ENCODE data around the gene CEACAM6. TPM values are rescaled to one million over a fixed set of nuclear protein-coding genes. Genes with fewer than 3 reads are reported as not detected.

The CEACAM6 gene
- polyA plus RNA-seq, 1 experiment, result not detected

DNA sequence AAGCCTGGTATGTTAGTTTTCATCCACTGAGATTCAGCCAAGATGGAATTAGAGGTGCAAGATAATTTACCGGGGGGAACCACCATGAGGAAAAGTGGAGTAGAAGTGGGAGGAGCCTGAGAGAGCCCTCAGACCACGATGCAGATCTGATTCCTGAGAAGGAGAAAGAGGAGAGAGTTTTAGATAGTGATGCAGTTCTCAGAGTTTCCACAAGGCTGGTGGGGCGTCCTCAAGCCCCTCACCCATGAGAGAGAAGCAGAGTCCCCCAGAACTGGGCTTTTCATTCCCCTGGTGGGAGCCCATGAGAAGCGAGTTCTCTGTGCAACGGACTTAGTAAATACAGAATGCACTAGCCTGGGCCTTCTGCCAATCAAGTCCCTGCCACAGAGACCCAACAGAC is 28.8 kb upstream of the CEACAM6 start:
- no peaks in the 10 kb centered on the region for H3K36me3 ChIP-seq (ENCODE audit: control insufficient read depth, insufficient read depth, low read length)
- ChIA-PET CTCF (no interaction called here), POLR2A (no interaction called here)
- TF ChIP-seq, protein P1, sequence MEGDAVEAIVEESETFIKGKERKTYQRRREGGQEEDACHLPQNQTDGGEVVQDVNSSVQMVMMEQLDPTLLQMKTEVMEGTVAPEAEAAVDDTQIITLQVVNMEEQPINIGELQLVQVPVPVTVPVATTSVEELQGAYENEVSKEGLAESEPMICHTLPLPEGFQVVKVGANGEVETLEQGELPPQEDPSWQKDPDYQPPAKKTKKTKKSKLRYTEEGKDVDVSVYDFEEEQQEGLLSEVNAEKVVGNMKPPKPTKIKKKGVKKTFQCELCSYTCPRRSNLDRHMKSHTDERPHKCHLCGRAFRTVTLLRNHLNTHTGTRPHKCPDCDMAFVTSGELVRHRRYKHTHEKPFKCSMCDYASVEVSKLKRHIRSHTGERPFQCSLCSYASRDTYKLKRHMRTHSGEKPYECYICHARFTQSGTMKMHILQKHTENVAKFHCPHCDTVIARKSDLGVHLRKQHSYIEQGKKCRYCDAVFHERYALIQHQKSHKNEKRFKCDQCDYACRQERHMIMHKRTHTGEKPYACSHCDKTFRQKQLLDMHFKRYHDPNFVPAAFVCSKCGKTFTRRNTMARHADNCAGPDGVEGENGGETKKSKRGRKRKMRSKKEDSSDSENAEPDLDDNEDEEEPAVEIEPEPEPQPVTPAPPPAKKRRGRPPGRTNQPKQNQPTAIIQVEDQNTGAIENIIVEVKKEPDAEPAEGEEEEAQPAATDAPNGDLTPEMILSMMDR (IDR thresholded peaks at IDR 0.05; ENCODE audit: insufficient read depth, low read depth, low read length), result no peak
- no peak for DNase-seq (ENCODE audit: low read depth)
- H3K27me3 ChIP-seq (ENCODE audit: control insufficient read depth, insufficient read depth, low read length), result no peaks in the 10 kb centered on the region
- no peak overlapping the region for H3K4me3 ChIP-seq (ENCODE audit: low read depth, low read length)

DNA sequence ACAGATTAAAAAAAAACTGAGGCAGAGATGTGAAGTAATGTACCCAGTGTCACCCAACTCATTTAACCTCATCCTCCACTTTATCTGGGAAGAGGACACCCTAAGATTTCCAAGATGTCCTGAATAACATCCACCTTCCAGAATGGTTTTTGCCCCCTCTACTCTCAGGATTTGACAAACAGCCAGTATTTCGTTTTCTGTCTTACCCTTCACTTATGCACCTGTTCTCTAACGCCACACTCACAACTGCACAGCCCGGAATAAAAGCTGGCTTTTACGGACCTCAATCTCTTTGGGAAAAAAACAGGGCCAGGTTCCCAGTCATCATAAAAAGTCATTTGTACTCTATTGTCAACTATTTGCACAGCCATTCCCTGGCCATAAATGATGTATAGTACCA is 21.2 kb upstream of the CEACAM6 start:
- Histone ChIP-seq H3K36me3 (ENCODE audit: control insufficient read depth, insufficient read depth, low read length) (no peaks in the 10 kb centered on the region), H3K27me3 (ENCODE audit: control insufficient read depth, insufficient read depth, low read length) (no peaks in the 10 kb centered on the region), H3K4me3 (ENCODE audit: low read depth, low read length) (no peak overlapping the region)
- POLR2A ChIA-PET, result no interaction called here
- CTCF ChIA-PET, result no interaction called here
- TF ChIP-seq, protein P1 (IDR thresholded peaks at IDR 0.05; ENCODE audit: insufficient read depth, low read depth, low read length), result no peak
- DNase-seq (ENCODE audit: low read depth), result no peak

DNA sequence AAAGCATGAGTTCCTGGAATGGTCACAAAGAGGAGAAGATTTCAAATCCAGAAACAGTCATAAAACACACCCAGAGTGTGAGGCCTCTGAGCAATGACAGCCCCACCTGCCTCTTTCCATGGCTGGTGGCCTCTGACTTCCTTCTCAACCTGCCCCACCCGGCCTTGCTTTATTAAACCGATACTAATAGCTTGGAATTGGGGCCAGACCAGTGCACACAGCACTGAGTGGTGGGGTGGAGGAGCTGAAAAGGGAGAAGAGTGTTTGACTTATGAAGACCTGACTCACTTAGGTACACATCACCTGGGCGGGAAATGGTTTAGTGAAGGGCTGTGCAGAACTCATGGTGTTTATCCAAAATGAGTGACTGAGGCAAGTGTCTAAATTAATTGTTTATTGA is 20.7 kb upstream of the CEACAM6 start:
- Histone ChIP-seq H3K4me3 (ENCODE audit: low read depth, low read length) (no peak overlapping the region), H3K36me3 (ENCODE audit: control insufficient read depth, insufficient read depth, low read length) (no peaks in the 10 kb centered on the region), H3K27me3 (ENCODE audit: control insufficient read depth, insufficient read depth, low read length) (no peaks in the 10 kb centered on the region)
- DNase-seq (ENCODE audit: low read depth), result no peak
- ChIA-PET CTCF (interaction anchor here (1.5 kb wide), 1 partner anchor 12 kb away, joined by 5 read pairs; no protein-coding TSS in a partner anchor), POLR2A (no interaction called here)
- TF ChIP-seq, protein P1 (IDR thresholded peaks at IDR 0.05; ENCODE audit: insufficient read depth, low read depth, low read length), result no peak

DNA sequence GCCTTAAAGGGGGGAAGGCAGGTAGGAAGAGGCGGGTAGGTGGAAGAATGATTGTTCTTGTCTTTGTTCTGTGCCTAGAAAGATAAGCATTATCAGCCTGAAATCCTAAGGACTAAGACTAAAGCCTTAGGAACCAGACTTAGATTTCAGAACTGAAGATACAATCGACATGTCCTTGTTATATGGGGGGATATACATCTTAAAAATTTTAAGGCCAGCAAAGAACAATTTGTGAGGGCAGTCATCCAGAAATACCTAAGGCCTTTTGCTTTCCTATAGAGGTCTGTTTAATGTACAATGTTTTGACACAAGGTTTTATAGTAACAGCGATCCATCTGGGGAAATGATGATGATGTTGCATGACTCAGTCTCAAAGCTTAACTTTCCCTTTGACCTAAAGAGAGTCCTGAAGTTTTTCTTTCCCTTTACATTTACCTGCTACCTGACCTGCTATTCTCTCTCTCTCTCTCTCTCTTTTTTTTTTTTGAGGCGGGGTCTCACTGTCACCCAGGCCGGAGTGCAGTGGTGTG is 20.2 kb upstream of the CEACAM6 start:
- TF ChIP-seq, protein P1 (IDR thresholded peaks at IDR 0.05; ENCODE audit: insufficient read depth, low read depth, low read length), result no peak
- H3K27me3 ChIP-seq (ENCODE audit: control insufficient read depth, insufficient read depth, low read length), result no peaks in the 10 kb centered on the region
- ChIA-PET POLR2A (no interaction called here), CTCF (interaction anchor here (1.5 kb wide), 1 partner anchor 11 kb away, joined by 5 read pairs; no protein-coding TSS in a partner anchor)
- no peaks in the 10 kb centered on the region for H3K36me3 ChIP-seq (ENCODE audit: control insufficient read depth, insufficient read depth, low read length)
- no peak overlapping the region for H3K4me3 ChIP-seq (ENCODE audit: low read depth, low read length)
- DNase-seq (ENCODE audit: low read depth), result no peak

DNA sequence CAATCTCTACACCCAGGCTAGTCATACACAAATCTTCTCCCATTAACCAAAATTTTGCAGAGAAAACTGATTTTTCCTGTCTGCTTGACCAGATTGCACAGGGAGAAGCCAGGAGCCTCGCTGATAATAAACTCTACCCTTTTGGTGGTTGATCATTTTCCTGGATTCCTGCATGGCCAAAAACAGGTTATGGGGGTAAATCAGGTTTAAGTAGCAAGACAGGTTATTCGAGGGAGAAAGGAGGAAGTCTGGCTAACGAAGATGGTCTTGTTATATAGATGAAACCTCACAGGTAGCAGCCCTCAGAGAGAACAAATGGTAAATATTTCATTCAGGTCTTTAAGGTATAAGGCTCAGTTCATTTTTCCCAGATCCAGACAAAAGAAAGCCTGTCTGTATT is 16.0 kb upstream of the CEACAM6 start:
- Histone ChIP-seq H3K27me3 (ENCODE audit: control insufficient read depth, insufficient read depth, low read length) (no peaks in the 10 kb centered on the region), H3K4me3 (ENCODE audit: low read depth, low read length) (no peak overlapping the region), H3K36me3 (ENCODE audit: control insufficient read depth, insufficient read depth, low read length) (no peaks in the 10 kb centered on the region)
- CTCF ChIA-PET, result interaction anchor here (1.0 to 1.4 kb wide), 2 partner anchors 12 to 13 kb away, joined by 3 read pairs; no protein-coding TSS in a partner anchor
- TF ChIP-seq, protein P1 (IDR thresholded peaks at IDR 0.05; ENCODE audit: insufficient read depth, low read depth, low read length), result no peak
- POLR2A ChIA-PET, result no interaction called here
- no peak for DNase-seq (ENCODE audit: low read depth)
